T-helper 1 cell treated with Interleukin-12 subunit alpha and Interleukin-12 subunit beta and Interleukin-4 antibody, amounts not matched to agents 30 ng/mL and 1 ng/mL, for 36 hours (primary cell): ENCODE data around the gene MAPRE3. TPM values are rescaled to one million over a fixed set of nuclear protein-coding genes. Genes with fewer than 3 reads are reported as not detected.
"Not testable (repeated sequence)": the region's sequence is repeated elsewhere in the genome, so short reads cannot be mapped to it uniquely, and the experiment has no call there.

Experiments used
- intact Hi-C: fragments of 100-400 bp; cut with micrococcal nuclease; formaldehyde crosslinking; loops from one replicate; pipeline ENCODE4 v1.15.1; 2024
- total RNA-seq: library from RNA; stranded (reverse); gene quantifications from 2 replicates; pipeline ENCODE4 v1.2.3, GENCODE V29; 2022

Gene MAPRE3
- total RNA-seq, 1 donor from 2014 or later = 3.4 TPM

DNA sequence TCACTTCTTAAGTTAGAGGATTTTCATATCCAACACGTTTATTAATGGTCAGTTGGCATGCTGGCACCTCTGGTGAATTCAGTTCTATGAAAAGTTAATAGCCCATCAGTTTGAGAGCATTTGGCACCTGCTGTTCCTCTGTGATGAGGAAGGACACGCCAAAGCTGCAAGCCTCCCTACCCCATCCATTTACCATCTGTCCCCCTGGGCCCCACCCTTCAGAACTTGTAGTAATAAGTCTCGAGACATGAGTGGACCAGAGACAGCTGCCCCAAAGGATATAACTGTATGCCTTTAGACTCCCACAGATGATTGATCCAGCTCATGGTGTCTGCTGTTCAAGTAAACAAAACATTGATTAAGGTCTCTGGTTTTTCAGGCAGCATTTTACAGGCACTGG lies 94.7 kb downstream of the MAPRE3 start:
- intact Hi-C loops = no loop called here

GRCh38 chr2:27067385-27067784 lies 96.9 kb downstream of the MAPRE3 start:
- intact Hi-C loops = no loop called here

DNA sequence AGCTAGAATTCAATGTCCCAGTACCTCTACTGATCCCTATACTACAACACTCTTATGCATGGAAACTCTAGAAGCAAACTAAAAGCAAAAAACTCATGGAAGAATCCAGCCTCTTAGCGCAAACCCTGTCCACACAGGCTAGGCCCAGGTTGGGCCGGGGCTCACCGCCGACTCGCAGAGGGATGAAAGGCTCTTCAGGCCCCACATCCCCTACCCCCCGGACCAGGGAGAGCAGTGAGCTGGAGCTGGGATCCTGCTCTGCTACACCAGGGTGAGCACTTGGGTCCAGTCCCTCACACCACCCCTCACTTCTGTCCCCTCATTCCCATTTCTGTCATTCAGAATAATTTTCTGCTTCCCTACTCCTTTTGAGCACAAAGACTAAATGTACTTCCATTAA lies 99.0 kb downstream of the MAPRE3 start:
- intact Hi-C loops = no loop called here

DNA sequence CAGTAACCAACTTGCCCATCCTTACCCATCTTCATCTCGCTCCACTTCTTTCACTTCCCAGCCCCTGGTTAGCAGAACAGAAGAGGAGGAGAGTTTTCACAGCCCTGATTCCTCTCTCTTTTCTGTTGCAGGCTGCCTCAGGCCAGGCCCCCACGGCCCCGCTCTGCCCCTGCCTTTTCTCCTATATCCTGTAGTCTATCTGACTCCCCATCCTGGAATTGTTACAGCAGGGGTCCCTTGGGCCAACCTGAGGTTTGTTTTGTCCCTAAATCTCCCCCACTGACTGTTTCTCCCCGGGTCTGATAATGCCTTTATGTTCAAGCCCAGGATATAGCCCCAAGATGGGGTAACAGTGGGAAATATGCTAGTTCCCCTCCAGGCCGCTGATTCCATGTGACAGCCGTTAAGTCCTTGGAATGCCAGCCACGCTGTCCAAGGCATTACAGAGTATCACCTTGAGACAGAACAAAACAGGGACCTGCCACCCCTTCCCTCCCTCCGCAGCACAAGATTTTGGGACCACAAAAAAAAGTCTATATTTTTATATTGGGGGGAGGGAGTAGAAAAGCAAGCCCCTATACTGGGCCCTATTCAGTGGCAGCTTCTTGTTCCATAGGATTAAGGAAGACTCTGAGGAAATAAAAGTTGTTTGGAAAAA lies 99.7 kb downstream of the MAPRE3 start:
- intact Hi-C loops = loop anchor here (5.0 kb wide), 3 partner anchors 557 to 1822 kb away; partner anchors contain the start of genes ADGRF3, CCDC121, GPN1 and SELENOI

- intact Hi-C loops = loop anchor here (1.0 to 5.0 kb wide), 8 partner anchors 11 to 1822 kb away; partner anchors contain the start of genes ADGRF3, CCDC121, GPN1 and KHK
These were observed 100.3 kb downstream of the MAPRE3 start for GRCh38 chr2:27070653-27071276.

DNA sequence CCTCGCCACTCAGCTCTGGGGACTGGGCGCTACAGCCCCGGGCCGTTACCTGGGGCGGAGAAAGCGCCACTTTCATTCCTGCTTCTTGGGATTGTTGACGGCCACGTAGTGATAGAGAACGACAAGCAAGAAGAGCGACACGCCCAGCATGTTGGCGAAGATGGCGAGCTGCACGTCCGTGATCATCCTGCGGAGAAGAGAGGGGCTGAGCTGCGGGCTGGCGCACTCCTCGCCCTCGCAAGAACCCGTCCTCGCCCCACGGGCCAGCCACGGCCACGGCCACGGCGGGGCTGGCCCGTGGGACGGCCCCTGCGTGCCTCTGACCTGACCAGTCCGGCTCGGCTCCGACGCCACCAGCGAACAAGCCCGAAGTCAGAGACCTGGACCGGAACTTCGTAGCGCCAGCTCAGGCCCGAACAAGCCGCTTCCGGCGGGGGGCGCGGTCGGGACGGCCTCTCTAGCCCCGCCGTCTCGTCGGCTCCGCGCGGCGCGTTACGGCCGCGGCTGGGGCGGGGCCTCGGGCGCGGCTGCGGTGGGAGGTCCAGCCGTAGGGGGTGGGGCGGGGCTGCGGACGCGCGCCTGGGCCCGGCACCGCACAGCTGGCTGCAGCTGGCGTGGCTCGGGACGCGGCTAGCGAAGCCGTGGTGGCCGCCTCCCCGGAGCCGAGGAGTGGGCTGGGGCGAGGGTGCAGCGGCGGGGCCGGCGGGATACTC lies 101.0 kb downstream of the MAPRE3 start, which contains the start of gene OST4:
Gene OST4 (minus strand): TSS at position 378 of the 713 bp plus-strand sequence.
- intact Hi-C loops = loop anchor here (1.0 to 5.0 kb wide), 8 partner anchors 10 to 1821 kb away; partner anchors contain the start of genes ADGRF3, CCDC121, GPN1 and KHK

DNA sequence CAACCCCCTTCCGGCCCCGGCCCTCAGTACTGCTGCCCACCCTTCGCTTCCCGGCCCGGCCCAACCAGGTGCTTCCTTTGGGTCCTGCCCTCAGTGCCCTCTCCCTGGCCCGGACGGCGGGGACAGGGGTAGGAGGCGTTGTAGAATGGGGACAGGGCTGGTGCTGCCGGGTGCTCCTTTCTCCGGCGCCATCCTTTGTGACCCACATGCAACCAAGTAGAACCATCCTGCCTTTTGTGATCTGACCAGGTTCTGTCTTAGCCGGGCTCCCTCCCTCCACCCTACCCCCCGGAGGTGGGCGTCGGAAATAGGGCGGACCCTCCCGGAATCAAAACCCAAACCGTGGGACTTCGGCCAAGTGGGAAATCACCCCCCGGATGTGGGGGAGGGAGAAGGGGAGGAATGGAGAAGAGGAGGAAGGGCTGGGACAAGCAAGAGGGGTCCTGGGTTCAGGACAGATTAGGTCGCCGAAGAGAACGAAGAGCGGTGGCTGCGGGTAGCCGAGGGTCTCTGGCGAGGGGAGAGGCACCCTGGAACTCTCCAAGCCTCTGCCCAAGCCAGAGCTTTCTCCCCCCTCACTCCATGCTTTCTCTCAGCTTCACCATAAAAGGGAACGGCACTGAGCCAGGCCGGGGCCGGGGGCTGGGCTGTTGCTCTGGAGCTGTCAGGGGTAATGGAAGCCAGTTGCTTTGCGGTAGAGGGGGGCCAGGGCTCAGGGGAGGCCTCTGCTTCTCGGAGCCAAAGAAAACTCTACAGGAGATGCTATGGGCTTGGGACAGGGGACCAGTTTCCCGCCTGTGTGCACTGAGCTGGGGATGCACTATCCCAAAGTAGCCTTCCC lies 101.8 kb downstream of the MAPRE3 start:
- intact Hi-C loops = loop anchor here (1.0 to 5.0 kb wide), 8 partner anchors 9 to 1820 kb away; partner anchors contain the start of genes ADGRF3, CCDC121, GPN1 and KHK

- intact Hi-C loops = loop anchor here (5.0 kb wide), 3 partner anchors 554 to 1819 kb away; partner anchors contain the start of genes ADGRF3, CCDC121, GPN1 and SELENOI
These were observed 102.5 kb downstream of the MAPRE3 start for GRCh38 chr2:27072920-27073319.

GRCh38 chr2:27073782-27074181 lies 103.3 kb downstream of the MAPRE3 start:
- intact Hi-C loops = loop anchor here (5.0 kb wide), 3 partner anchors 554 to 1819 kb away; partner anchors contain the start of genes ADGRF3, CCDC121, GPN1 and SELENOI

DNA sequence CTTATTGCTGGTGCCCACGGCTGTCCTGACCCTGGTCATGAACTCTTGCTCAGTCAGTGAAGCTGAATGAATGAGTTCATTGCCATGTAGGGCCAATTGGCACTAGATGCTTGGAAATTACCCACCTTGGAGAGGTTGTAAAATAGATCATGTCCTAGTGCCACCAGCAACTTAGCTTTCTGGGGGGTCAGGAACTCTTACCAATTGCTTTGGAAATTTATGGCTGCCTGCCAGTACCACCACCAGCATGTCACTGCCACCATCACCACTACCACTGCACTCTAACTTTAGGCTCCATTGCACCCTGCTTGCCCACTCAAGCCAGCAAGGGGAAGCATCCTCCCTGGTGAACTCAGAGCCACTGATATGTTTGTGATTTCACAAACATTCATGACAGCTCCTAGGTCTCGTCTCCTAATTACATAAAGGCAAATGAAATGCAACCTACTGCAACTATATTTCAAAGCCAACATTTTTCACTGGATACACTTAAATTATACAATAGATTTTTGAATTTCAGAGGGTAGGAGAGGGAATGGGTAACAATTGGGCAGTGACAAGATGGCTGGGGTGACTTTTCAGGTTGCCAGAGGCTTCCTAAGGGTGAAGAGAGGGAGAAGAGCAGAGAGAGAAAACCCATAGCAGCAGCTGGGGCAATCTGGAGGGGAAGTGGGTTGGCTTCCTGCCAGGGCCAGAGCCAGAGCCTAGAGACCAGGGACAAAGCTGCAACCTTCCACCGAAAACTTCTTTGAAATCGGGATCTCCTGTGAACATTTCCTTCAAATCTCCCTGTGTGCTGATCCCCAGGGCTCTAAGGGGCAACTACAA lies 104.5 kb downstream of the MAPRE3 start:
- intact Hi-C loops = loop anchor here (5.0 kb wide), 3 partner anchors 552 to 1817 kb away; partner anchors contain the start of genes ADGRF3, CCDC121, GPN1 and SELENOI

DNA sequence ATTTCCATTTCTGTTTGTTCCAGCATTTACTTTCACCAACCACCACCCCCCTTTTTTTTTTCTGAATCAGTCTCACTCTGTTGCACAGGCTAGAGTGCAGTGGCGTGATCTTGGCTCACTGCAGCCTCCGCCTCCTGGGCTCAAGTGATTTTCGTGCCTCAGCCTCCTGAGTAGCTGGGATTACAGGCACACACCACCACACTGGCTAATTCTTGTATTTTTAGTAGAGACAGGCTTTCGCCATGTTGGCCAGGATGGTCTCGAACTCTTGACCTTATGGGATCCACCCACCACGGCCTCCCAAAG lies 105.1 kb downstream of the MAPRE3 start:
- intact Hi-C loops = not testable (repeated sequence)

DNA sequence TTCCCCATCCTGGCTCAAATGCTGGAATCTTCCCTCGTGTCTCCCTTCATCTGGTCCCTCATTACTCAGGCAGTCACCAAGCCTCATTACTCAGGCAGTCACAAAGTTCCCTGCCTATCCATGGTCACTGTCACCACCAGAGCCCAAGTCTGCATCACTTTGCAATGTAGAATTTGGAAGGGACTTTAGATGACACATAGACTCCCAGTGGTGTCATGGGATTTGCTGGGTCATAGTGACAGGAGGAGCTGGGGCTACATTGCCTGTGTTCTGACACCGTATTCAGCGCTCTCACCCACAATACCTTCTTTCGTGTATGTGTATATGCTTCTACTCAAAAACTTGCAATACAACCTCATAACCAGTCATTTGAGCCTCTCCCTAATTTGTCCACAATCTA lies 105.9 kb downstream of the MAPRE3 start:
- intact Hi-C loops = no loop called here

Other genes with a start within 250 kb of the MAPRE3 start
- gene SLC35F6, start 206.4 kb upstream of the MAPRE3 start, total RNA-seq = 22.4 and 23.1 TPM in 2 replicates
- 27.7 and 29.5 TPM in 2 replicates for gene CENPA, start 184.6 kb upstream of the MAPRE3 start, total RNA-seq
- gene DPYSL5, start 122.5 kb upstream of the MAPRE3 start, total RNA-seq = 0.05 and 0.10 TPM in 2 replicates
- 117 and 125 TPM in 2 replicates for gene TMEM214, start 62.3 kb downstream of the MAPRE3 start, total RNA-seq
- gene AGBL5, start 81.0 kb downstream of the MAPRE3 start, total RNA-seq = 11.1 and 14.2 TPM in 2 replicates
- 390 and 415 TPM in 2 replicates for gene OST4, start 101.0 kb downstream of the MAPRE3 start, total RNA-seq
- gene EMILIN1, start 108.0 kb downstream of the MAPRE3 start, total RNA-seq = 1.4 and 1.7 TPM in 2 replicates
- gene KHK, start 116.1 kb downstream of the MAPRE3 start, total RNA-seq = 12.4 and 14.3 TPM in 2 replicates
- 3.5 and 3.9 TPM in 2 replicates for gene CGREF1, start 148.5 kb downstream of the MAPRE3 start, total RNA-seq
- 0.24 and 0.54 TPM in 2 replicates for gene ABHD1, start 153.2 kb downstream of the MAPRE3 start, total RNA-seq
- gene PREB, start 164.0 kb downstream of the MAPRE3 start, total RNA-seq = 81.2 and 82.7 TPM in 2 replicates
- not detected in 2 replicates for gene PRR30, start 168.8 kb downstream of the MAPRE3 start, total RNA-seq
- gene TCF23, start 178.4 kb downstream of the MAPRE3 start, total RNA-seq = 0.05 TPM in 2 replicates
- 77.9 and 80.9 TPM in 2 replicates for gene ATRAID, start 241.4 kb downstream of the MAPRE3 start, total RNA-seq
- 46.8 and 54.6 TPM in 2 replicates for gene SLC5A6, start 241.6 kb downstream of the MAPRE3 start, total RNA-seq
- 68.3 and 72.3 TPM in 2 replicates for gene CAD, start 246.7 kb downstream of the MAPRE3 start, total RNA-seq